ENCODE data around the gene LEO1. TPM values are rescaled to one million over a fixed set of nuclear protein-coding genes. Genes with fewer than 3 reads are reported as not detected.

Gene LEO1
- total and polyA plus RNA-seq, 2 of the 13 experiments (the other 11 are each of a cell fraction or from before 2014, with no cell fraction given), result 17.0 to 60.3 TPM

DNA sequence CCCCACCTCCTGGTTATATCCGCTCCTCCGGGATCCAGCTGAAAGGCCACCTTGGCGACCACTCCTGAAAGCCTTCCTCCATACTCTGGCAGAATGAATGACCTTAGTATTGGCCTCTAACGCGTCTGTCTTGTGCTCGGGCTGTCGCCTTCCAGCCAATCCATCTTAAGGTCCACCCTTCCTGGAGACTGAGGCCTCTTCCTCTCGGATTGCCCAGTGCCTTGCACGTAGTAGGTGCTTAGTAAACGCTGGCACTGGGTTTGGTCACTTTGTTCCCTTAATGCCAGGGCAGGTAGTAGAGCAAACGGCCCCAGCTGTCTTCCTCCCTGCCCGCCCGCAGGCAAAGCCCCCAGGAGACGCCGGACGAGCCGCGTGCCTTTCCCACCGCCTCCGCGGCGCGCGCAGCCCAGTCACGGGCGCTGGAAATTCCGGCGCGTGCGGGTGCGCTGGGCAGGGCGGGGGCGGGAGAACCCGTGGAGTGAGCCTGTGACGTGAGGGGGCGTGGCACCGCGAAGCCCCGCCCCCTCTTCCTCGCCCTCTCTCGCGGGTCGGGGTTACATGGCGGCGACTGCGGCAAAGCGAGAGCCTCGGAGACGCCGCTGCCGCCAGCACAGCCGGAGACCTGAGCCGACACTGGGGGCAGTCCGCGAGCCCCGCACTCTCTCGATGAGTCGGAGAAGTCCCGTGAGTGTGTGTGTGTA, 47.3 kb upstream of the LEO1 start, which contains the start of gene MAPK6 (continued):
- TF ChIP-seq, protein P1, sequence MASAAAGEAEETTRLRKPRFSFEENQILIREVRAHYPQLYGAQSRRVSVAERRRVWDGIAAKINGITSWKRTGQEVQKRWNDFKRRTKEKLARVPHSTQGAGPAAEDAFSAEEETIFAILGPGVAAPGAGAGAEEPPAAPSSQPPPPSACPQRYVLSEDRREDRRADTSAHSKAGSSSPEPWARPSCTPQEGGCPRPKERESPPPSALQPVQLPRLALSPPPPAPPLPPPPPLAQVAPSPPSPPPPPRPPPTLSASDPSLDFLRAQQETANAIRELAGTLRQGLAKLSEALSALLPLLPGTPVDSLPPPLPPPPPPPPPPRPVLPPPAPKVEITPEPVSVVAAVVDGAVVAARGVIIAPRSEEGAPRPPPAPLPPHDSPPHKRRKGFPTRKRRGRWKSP (CRISPR knock-in tag; IDR thresholded peaks at IDR 0.05), result peak; percentile 89
- TF ChIP-seq, protein P2, sequence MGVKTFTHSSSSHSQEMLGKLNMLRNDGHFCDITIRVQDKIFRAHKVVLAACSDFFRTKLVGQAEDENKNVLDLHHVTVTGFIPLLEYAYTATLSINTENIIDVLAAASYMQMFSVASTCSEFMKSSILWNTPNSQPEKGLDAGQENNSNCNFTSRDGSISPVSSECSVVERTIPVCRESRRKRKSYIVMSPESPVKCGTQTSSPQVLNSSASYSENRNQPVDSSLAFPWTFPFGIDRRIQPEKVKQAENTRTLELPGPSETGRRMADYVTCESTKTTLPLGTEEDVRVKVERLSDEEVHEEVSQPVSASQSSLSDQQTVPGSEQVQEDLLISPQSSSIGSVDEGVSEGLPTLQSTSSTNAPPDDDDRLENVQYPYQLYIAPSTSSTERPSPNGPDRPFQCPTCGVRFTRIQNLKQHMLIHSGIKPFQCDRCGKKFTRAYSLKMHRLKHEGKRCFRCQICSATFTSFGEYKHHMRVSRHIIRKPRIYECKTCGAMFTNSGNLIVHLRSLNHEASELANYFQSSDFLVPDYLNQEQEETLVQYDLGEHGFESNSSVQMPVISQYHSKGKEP (CRISPR knock-in tag; IDR thresholded peaks at IDR 0.05), result 0 out of 2 replicates have a peak, but pooled peaks have one; percentile 73
- TF ChIP-seq TAF1 (CRISPR knock-in tag; IDR thresholded peaks at IDR 0.05) (peak; percentile 96), TEAD2 (CRISPR knock-in tag; IDR thresholded peaks at IDR 0.05) (peak; percentile 58; the same call in 1 of the 2 replicates), AGO1 (IDR thresholded peaks at IDR 0.05; ENCODE audit: low read depth, low read length, poor library complexity, severe bottlenecking) (no peak), NFYC (CRISPR knock-in tag; IDR thresholded peaks at IDR 0.05) (0 out of 2 replicates have a peak, but pooled peaks have one; percentile 45), SIX4 (CRISPR knock-in tag; IDR thresholded peaks at IDR 0.05) (no peak), PAX8 (CRISPR knock-in tag; IDR thresholded peaks at IDR 0.05; ENCODE audit: borderline replicate concordance) (0 out of 2 replicates have a peak, but pooled peaks have one; percentile 39), MAF1 (CRISPR knock-in tag; IDR thresholded peaks at IDR 0.05; ENCODE audit: borderline replicate concordance) (no peak), ZNF660 (CRISPR knock-in tag; IDR thresholded peaks at IDR 0.05; ENCODE audit: borderline replicate concordance, low read depth) (no peak), DMAP1 (CRISPR knock-in tag; IDR thresholded peaks at IDR 0.05) (peak; percentile 61), YEATS2 (CRISPR knock-in tag; IDR thresholded peaks at IDR 0.05; ENCODE audit: borderline replicate concordance) (peak; percentile 81; the same call in 1 of the 2 replicates), ZNF563 (CRISPR knock-in tag; IDR thresholded peaks at IDR 0.05) (peak; percentile 96), SRF (IDR thresholded peaks at IDR 0.05; ENCODE audit: low read depth, low read length) (no peak), POGZ (CRISPR knock-in tag; IDR thresholded peaks at IDR 0.05) (peak; percentile 83), ZNF747 (CRISPR knock-in tag; IDR thresholded peaks at IDR 0.05; ENCODE audit: borderline replicate concordance) (peak; percentile 89), BORCS8-MEF2B (CRISPR knock-in tag; IDR thresholded peaks at IDR 0.05) (peak; percentile 92), MLLT10 (CRISPR knock-in tag; IDR thresholded peaks at IDR 0.05) (no peak), SALL1 (CRISPR knock-in tag; IDR thresholded peaks at IDR 0.05) (peak; percentile 96), TARDBP (CRISPR knock-in tag; IDR thresholded peaks at IDR 0.05) (peak; percentile 85; the same call in 1 of the 2 replicates), JUN (CRISPR knock-in tag; IDR thresholded peaks at IDR 0.05) (peak; percentile 53; the same call in 1 of the 2 replicates)
- TF ChIP-seq, protein P3, sequence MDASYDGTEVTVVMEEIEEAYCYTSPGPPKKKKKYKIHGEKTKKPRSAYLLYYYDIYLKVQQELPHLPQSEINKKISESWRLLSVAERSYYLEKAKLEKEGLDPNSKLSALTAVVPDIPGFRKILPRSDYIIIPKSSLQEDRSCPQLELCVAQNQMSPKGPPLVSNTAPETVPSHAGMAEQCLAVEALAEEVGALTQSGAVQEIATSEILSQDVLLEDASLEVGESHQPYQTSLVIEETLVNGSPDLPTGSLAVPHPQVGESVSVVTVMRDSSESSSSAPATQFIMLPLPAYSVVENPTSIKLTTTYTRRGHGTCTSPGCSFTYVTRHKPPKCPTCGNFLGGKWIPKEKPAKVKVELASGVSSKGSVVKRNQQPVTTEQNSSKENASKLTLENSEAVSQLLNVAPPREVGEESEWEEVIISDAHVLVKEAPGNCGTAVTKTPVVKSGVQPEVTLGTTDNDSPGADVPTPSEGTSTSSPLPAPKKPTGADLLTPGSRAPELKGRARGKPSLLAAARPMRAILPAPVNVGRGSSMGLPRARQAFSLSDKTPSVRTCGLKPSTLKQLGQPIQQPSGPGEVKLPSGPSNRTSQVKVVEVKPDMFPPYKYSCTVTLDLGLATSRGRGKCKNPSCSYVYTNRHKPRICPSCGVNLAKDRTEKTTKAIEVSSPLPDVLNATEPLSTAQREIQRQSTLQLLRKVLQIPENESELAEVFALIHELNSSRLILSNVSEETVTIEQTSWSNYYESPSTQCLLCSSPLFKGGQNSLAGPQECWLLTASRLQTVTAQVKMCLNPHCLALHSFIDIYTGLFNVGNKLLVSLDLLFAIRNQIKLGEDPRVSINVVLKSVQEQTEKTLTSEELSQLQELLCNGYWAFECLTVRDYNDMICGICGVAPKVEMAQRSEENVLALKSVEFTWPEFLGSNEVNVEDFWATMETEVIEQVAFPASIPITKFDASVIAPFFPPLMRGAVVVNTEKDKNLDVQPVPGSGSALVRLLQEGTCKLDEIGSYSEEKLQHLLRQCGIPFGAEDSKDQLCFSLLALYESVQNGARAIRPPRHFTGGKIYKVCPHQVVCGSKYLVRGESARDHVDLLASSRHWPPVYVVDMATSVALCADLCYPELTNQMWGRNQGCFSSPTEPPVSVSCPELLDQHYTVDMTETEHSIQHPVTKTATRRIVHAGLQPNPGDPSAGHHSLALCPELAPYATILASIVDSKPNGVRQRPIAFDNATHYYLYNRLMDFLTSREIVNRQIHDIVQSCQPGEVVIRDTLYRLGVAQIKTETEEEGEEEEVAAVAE (CRISPR knock-in tag; IDR thresholded peaks at IDR 0.05; ENCODE audit: borderline replicate concordance), result peak; percentile 21; the same call in 1 of the 2 replicates

Data from HepG2 (cell line).